NT2/D1 (cell line): ENCODE data around the gene DYNLT5.

ENCODE experiments used
- SUZ12 ChIP-seq: IDR thresholded peaks from 2 replicates; pipeline ENCODE4 v1.6.1; 2011; ENCODE audit not compliant: insufficient read length, insufficient read depth; ENCODE audit errors: extremely low read depth
- YY1 ChIP-seq: IDR thresholded peaks from 2 replicates; pipeline ENCODE4 v1.6.1; 2011; ENCODE audit not compliant: insufficient read length, insufficient read depth
- ZNF274 ChIP-seq: IDR thresholded peaks from 2 replicates; pipeline ENCODE4 v1.6.1; 2011; ENCODE audit warnings: mild to moderate bottlenecking, low read depth, low read length

- TF ChIP-seq SUZ12 (no peak), YY1 (no peak), ZNF274 (no peak)
These were observed 26.0 kb downstream of the DYNLT5 start for GRCh38 chr1:66778266-66778665.
